Activated naive CD4-positive, alpha-beta T cell treated with anti-CD3 and anti-CD28 coated beads for 36 hours (primary cell): ENCODE results near the gene CCL14. TPM values are rescaled to one million over a fixed set of nuclear protein-coding genes. Genes with fewer than 3 reads are reported as not detected.
"Not testable (repeated sequence)": the region's sequence is repeated elsewhere in the genome, so short reads cannot be mapped to it uniquely, and the experiment has no call there.

Experiments
- CTCF ChIA-PET: fragments of 350-600 bp; sonication (Branson Sonifier 250); formaldehyde crosslinking; loops from one replicate; lab custom pipeline; 2021; ENCODE audit warnings: antibody characterized with exemption; lab: Charles Lee
- DNase-seq: peaks from one replicate; pipeline ENCODE4 v3.0.0-alpha.2; 2020
- H3K27ac Mint-ChIP-seq: one replicate; pipeline ENCODE4 v1.8.0; 2021; ENCODE audit warnings: mild to moderate bottlenecking, mixed read lengths
- H3K27me3 Mint-ChIP-seq: one replicate; pipeline ENCODE4 v1.8.0; 2021; ENCODE audit warnings: low read depth, mixed read lengths
- H3K36me3 Mint-ChIP-seq: one replicate; pipeline ENCODE4 v1.8.0; 2021; ENCODE audit warnings: low read depth, mixed read lengths
- H3K4me1 Mint-ChIP-seq: one replicate; pipeline ENCODE4 v1.8.0; 2021; ENCODE audit warnings: low read depth, mixed read lengths
- H3K4me3 Mint-ChIP-seq: one replicate; pipeline ENCODE4 v1.8.0; 2021; ENCODE audit warnings: mild to moderate bottlenecking, moderate library complexity, mixed read lengths
- H3K9me3 Mint-ChIP-seq: one replicate; pipeline ENCODE4 v1.8.0; 2021; ENCODE audit warnings: mixed read lengths
- intact Hi-C: fragments of 100-400 bp; cut with micrococcal nuclease; formaldehyde crosslinking; loops from one replicate; pipeline ENCODE4 v1.15.1; 2023
- total RNA-seq, 2 experiments: library from RNA; stranded (reverse); gene quantifications; one replicate each; pipeline ENCODE4 v1.2.3, GENCODE V29; 2021

The CCL14 gene
- not detected for total RNA-seq

DNA sequence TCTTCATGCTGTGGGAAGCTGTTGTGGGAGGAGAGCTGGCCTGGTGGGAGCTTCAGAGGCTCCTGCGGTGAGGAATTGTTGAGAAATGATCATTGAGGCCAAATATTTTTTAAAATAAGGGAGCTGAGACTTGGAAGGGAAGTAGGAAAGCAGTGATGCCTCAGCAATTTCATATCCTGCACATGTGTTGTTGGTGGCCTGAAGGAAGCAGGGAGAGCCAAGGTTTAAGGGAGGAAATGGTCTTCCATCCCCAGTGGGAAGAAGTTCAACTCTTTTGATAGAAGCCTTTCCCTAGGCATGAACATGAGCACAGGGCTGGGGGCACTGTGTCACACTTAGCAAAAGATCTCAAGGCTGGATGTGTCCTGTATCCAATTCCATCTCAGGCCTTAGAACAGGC lies at the start of gene CCL14:
Gene CCL14 (minus strand): TSS at position 87 of the 400 bp plus-strand sequence. CDS start 80 bp downstream, at position 7.
- no peak for DNase-seq
- intact Hi-C loops, result no loop called here
- CTCF ChIA-PET, result interaction anchor here (1.8 kb wide), 1 partner anchor 11 kb away, joined by 5 read pairs; no protein-coding TSS in a partner anchor
- no peaks in the 10 kb centered on the region for H3K27me3 Mint-ChIP-seq
- no peaks in the 10 kb centered on the region for H3K4me1 Mint-ChIP-seq
- H3K27ac Mint-ChIP-seq, result no peak within 1 kb of the TSS
- no peak within 1 kb of the TSS for H3K4me3 Mint-ChIP-seq
- no peaks in the 10 kb centered on the region for H3K36me3 Mint-ChIP-seq
- H3K9me3 Mint-ChIP-seq, result peaks cover 5% of the 10 kb centered on the region

DNA sequence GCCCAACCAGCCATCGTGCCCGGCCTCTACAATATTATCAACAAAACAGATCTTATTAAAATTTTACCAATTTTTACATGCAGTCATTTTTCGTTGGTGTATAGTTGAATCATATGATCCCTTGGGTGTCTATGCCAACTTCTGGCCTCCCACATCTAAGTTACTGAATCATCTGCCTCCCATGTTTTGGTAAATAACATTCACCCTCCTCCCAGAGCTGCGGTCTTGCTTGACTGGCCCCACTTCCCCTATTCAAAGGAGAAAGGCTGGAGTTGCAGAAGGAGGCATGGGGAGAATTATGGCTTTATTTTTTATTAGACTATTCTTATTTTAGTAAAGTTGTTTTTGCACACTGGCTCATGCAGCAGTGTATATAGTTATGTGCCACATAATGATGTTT lies 49.7 kb upstream of the CCL14 start:
- H3K9me3 Mint-ChIP-seq, result no peaks in the 10 kb centered on the region
- CTCF ChIA-PET, result no interaction called here
- H3K4me1 Mint-ChIP-seq, result no peaks in the 10 kb centered on the region
- H3K27ac Mint-ChIP-seq, result no peak overlapping the region
- no peak for DNase-seq
- H3K36me3 Mint-ChIP-seq, result no peaks in the 10 kb centered on the region
- intact Hi-C loops, result no loop called here
- H3K4me3 Mint-ChIP-seq, result no peak overlapping the region
- peaks cover 13% of the 10 kb centered on the region for H3K27me3 Mint-ChIP-seq

DNA sequence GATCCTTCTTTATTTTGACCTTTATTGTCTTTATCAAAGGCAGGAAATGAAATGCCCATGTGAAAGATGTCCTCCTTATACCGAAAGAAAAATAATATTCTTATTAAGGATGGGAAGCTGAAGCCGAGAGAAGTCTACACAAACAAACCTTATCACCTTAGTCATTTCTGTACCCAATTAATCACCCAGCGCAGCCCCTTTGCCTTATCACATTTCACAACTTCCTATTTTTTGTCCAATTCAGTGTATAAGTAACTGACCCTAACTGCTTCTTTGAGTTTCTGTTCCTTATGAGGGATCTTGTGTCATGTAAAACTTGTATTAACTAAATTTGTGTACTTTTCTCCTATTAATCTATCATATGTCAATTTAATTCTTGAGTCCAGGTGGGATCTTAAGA lies 47.6 kb upstream of the CCL14 start:
- no peak overlapping the region for H3K27ac Mint-ChIP-seq
- no peaks in the 10 kb centered on the region for H3K36me3 Mint-ChIP-seq
- no peak for DNase-seq
- CTCF ChIA-PET, result no interaction called here
- intact Hi-C loops, result no loop called here
- peaks cover 21% of the 10 kb centered on the region for H3K27me3 Mint-ChIP-seq
- no peaks in the 10 kb centered on the region for H3K4me1 Mint-ChIP-seq
- H3K4me3 Mint-ChIP-seq, result no peak overlapping the region
- no peaks in the 10 kb centered on the region for H3K9me3 Mint-ChIP-seq

DNA sequence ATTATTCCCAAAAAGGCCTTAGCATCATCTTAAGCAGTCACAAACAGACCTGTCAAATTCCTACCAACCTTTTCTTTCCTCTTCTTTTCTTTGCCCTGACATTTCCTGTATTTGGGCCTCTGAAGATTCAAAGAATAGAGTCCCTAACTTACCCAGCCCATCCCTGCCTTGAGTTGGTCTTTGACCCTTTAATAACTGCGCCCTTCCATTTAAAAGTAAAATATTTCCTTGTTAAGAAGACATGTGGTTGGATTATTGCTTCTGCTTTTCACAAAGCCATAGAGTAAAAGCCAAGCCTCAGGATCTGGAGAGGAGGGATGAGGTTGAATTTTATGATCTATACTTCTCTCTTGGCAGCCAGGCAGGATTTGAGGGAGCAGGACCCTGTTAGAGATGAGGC lies 44.4 kb upstream of the CCL14 start:
- CTCF ChIA-PET, result no interaction called here
- H3K27ac Mint-ChIP-seq, result no peak overlapping the region
- intact Hi-C loops, result no loop called here
- no peak overlapping the region for H3K4me3 Mint-ChIP-seq
- no peaks in the 10 kb centered on the region for H3K4me1 Mint-ChIP-seq
- H3K9me3 Mint-ChIP-seq, result no peaks in the 10 kb centered on the region
- H3K36me3 Mint-ChIP-seq, result no peaks in the 10 kb centered on the region
- H3K27me3 Mint-ChIP-seq, result peaks cover 27% of the 10 kb centered on the region
- DNase-seq, result no peak

DNA sequence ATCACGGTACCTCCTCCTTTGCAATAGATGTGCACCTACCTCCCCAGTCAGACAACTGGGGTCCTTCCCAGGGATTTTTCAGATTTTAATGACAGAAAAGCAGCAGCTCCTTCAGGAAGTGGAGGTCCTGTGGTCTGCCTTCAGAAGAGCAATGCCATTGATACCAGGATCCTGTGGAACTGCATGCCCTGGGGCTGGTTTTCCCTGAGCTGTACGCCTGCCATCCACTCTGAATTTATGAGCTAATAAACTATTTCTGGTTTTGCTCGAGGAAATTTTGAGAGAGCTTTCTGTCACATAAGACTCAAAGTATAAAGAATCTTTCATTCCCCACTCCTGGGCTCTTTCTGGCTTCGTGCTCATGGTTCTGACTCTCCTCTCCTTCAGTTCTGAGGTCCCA lies 41.2 kb upstream of the CCL14 start:
- Mint-ChIP-seq H3K9me3 (no peaks in the 10 kb centered on the region), H3K36me3 (no peaks in the 10 kb centered on the region), H3K4me1 (no peaks in the 10 kb centered on the region), H3K4me3 (no peak overlapping the region), H3K27ac (no peak overlapping the region), H3K27me3 (peaks cover 26% of the 10 kb centered on the region)
- DNase-seq, result no peak
- CTCF ChIA-PET, result no interaction called here
- intact Hi-C loops, result no loop called here

DNA sequence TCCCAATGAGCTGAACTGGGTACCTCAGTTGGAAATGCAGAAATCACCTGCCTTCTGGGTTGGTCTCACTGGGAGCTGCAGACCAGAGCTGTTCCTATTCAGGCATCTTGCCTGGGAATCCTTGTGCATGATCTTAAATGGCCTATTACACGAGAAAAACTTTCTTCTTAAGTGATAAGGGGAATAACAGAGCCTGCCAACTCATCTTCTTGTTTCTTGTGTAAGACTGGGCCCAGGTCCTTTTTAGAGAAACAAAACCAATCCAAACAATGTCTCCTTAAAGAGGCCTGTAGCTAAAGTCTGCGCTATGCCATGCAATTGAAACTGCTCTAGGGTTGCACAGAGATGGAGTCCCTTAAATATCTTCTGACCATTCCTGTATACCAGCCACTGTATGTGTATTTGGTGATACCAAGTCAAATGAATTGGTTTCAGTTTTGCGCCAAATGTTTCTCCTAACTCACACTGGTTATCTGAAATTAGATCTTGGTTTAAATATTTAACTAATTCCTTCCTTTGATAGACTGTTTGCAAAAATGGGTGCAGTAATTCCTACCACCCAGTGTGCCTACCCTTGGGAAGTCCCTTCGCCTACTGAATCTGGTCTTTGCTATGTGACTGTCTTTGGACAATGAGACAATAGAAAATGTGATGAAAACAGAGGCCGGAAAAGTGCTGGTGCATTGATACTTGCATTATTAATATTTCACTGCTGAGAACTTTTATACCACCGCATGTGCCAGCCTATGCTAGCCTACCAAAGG lies 37.8 kb upstream of the CCL14 start:
- no peaks in the 10 kb centered on the region for H3K9me3 Mint-ChIP-seq
- H3K4me1 Mint-ChIP-seq, result no peaks in the 10 kb centered on the region
- H3K27me3 Mint-ChIP-seq, result peaks cover 45% of the 10 kb centered on the region
- H3K36me3 Mint-ChIP-seq, result no peaks in the 10 kb centered on the region
- H3K27ac Mint-ChIP-seq, result no peak overlapping the region
- no peak for DNase-seq
- CTCF ChIA-PET, result no interaction called here
- intact Hi-C loops, result no loop called here
- H3K4me3 Mint-ChIP-seq, result no peak overlapping the region

DNA sequence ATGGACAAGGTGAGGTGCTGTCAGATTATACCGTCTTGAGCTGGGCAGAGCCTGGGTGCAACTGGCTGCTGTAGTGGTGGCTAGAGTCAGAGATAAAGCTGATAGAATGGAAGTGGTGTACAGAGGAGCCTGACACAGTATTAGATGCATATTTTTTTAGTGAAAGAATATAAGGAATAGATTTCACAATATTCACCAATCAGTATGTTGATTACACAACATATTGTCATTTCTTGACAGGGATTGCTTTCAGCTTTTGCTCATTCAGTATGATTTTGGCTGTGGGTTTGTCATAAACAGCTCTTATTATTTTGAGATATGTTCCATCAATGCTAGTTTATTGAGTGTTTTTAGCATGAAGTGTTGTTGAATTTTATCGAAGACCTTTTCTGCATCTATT lies 32.9 kb upstream of the CCL14 start:
- Mint-ChIP-seq H3K4me1 (no peaks in the 10 kb centered on the region), H3K27me3 (peaks cover 38% of the 10 kb centered on the region), H3K36me3 (no peaks in the 10 kb centered on the region), H3K4me3 (no peak overlapping the region), H3K27ac (no peak overlapping the region), H3K9me3 (no peaks in the 10 kb centered on the region)
- intact Hi-C loops, result no loop called here
- DNase-seq, result no peak
- CTCF ChIA-PET, result interaction anchor here (1.0 kb wide), 1 partner anchor 50 kb away, joined by 3 read pairs; no protein-coding TSS in a partner anchor

DNA sequence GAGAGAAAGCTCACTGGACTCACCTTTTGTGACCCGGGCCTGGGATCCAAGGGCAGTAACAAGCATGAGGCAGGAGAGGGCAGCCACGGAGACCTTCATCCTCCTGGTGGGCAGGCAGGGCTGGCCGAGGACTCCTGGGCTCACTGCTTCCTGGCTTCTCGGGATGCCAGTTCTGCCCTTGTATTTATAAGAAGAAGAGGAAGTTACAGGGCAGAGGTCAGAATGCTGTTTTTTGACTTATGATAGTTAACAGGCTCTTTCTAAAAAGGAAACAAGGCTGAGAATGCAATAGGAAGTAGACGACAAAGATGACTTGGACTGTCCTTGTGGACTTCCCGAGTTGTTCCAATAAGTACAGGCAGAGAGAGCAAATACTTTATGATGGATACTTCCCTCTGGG lies 31.3 kb upstream of the CCL14 start, which contains the start of gene CCL23:
Gene CCL23 (minus strand): TSS at position 174 of the 400 bp plus-strand sequence. CDS start 75 bp downstream, at position 99.
- CTCF ChIA-PET, result no interaction called here
- Mint-ChIP-seq H3K4me1 (no peaks in the 10 kb centered on the region), H3K4me3 (no peak within 1 kb of the TSS), H3K27ac (no peak within 1 kb of the TSS), H3K9me3 (no peaks in the 10 kb centered on the region), H3K27me3 (peaks cover 31% of the 10 kb centered on the region), H3K36me3 (no peaks in the 10 kb centered on the region)
- no peak for DNase-seq
- intact Hi-C loops, result no loop called here

DNA sequence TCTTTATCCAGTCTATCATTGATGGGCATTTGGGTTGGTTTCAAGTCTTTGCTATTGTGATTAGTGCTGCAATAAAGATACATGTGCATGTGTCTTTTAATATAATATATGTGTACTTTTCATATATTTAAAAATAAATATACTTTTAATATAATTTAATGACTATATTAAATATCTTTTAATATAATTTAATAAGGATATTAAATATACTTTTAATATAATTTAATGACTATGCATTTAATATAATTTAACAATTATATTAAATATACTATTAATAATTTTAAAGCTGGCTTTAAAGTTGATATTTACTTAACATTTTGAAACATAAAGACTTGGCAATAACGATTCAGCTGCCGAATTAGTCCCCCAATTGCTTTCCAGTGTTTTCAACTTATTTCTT lies 30.0 kb upstream of the CCL14 start:
- H3K27ac Mint-ChIP-seq, result no peak overlapping the region
- H3K27me3 Mint-ChIP-seq, result peaks cover 22% of the 10 kb centered on the region
- CTCF ChIA-PET, result no interaction called here
- intact Hi-C loops, result no loop called here
- no peak overlapping the region for H3K4me3 Mint-ChIP-seq
- no peaks in the 10 kb centered on the region for H3K36me3 Mint-ChIP-seq
- no peak for DNase-seq
- H3K4me1 Mint-ChIP-seq, result no peaks in the 10 kb centered on the region
- H3K9me3 Mint-ChIP-seq, result no peaks in the 10 kb centered on the region

DNA sequence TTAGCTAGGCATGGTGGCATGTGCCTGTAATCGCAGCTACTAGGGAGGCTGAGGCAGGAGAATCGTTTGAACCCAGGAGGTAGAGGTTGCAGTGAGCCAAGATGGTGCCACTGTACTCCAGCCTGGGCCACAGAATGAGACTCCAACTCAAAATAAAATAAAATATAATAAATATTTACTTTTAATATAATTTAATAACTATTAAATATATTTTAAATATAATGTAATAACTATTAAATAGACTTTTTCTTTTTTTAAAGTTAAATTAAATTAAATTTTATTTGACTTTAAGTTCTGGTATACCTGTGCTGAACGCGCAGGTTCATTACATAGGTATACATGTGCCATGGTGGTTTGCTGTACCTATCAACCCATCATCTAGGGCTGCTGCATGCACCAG lies 29.4 kb upstream of the CCL14 start:
- intact Hi-C loops, DNase-seq, CTCF ChIA-PET, H3K27ac Mint-ChIP-seq, H3K36me3 Mint-ChIP-seq, H3K9me3 Mint-ChIP-seq, H3K4me3 Mint-ChIP-seq, H3K4me1 Mint-ChIP-seq: not testable (repeated sequence)
- H3K27me3 Mint-ChIP-seq, result peaks cover 16% of the 10 kb centered on the region

DNA sequence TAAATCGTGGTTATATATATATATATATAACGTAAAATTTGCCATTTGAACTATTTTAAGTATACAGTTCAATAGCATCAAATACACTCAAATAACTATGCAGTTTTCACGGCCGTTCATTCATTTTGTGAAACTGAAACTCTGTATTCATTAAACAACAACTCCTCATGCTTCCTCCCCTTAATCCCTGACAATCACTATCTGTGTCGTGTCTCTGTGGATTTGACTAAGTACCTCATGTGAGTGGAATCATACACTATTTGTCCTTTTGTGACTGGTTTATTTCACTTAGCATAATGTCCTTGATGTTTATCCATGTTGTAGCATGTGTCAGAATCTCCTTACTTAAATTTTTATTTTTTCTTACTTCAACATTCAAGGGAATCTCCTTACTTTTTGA lies 28.4 kb upstream of the CCL14 start:
- CTCF ChIA-PET, result no interaction called here
- no peak for DNase-seq
- no peaks in the 10 kb centered on the region for H3K36me3 Mint-ChIP-seq
- peaks cover 7% of the 10 kb centered on the region for H3K27me3 Mint-ChIP-seq
- H3K9me3 Mint-ChIP-seq, result no peaks in the 10 kb centered on the region
- intact Hi-C loops, result no loop called here
- H3K4me3 Mint-ChIP-seq, result no peak overlapping the region
- no peaks in the 10 kb centered on the region for H3K4me1 Mint-ChIP-seq
- H3K27ac Mint-ChIP-seq, result no peak overlapping the region

DNA sequence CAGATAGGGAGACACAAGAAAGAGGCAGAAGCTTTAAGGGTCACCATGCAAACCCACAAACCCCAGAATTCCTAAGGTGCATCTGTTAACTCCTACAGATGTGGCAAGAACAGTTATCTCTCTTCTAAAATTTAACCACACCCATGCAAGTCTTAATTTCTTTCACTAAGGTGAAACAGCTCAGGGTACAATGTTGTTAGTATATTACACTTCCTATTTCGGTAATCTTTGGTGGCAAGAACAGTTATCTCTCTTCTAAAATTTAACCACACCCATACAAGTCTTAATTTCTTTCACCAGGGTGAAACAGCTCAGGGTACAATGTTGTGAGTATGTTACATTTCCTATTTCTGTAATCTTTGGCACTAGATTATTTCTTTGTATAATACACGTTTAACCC lies 24.7 kb upstream of the CCL14 start:
- CTCF ChIA-PET, result interaction anchor here (1.4 kb wide), 1 partner anchor 35 kb away, joined by 3 read pairs; no protein-coding TSS in a partner anchor
- H3K4me3 Mint-ChIP-seq, result no peak overlapping the region

DNA sequence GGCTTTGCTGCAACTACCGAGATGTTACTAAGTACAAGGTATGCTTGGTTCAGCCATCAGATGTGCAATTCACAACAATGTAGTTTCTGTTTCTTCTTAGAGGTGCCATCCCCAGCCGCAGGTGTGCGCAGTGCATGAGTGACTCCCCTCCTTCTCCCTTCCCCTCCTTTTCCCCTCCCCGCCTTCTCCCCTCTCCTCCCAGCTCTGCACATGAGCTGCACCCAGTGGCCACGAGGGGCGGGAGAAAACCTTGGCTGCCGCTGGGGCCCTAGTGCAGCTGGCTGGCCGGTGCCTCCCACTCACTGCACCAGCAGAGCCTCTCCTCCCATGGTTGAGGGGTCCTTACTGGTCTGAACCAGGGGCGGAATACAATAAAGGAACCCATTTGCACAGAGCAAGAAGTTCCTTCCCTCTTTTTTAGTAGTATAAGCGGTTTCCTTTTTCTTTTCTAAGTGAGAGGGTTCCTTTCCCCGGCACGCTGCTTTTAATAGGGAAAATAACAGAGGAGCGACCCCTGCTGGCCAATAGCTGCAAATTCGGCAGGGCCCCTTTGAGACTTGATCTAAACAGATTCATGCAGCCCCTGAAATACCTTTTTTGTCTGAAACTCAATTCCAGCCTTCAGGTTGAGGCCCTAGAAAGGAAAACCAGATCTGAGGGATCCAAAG lies 22.6 kb upstream of the CCL14 start:
- Mint-ChIP-seq H3K4me1 (peaks cover 3% of the 10 kb centered on the region), H3K27ac (no peak overlapping the region), H3K9me3 (peaks cover 3% of the 10 kb centered on the region), H3K36me3 (no peaks in the 10 kb centered on the region), H3K4me3 (no peak overlapping the region), H3K27me3 (no peaks in the 10 kb centered on the region)
- intact Hi-C loops, result no loop called here
- peak; percentile 8 for DNase-seq
- CTCF ChIA-PET, result no interaction called here

More for the DNA sequence above, 24.7 kb upstream of the CCL14 start:
- Mint-ChIP-seq H3K27ac (no peak overlapping the region), H3K27me3 (no peaks in the 10 kb centered on the region), H3K4me1 (no peaks in the 10 kb centered on the region), H3K36me3 (no peaks in the 10 kb centered on the region), H3K9me3 (peaks cover 3% of the 10 kb centered on the region)
- intact Hi-C loops, result no loop called here
- no peak for DNase-seq
